ENCODE results near the gene ABTB1. TPM values are rescaled to one million over a fixed set of nuclear protein-coding genes. Genes with fewer than 3 reads are reported as not detected.
A peak's percentile ranks its signal among the peaks of the same experiment; 100 is the strongest.

The ABTB1 gene
- total RNA-seq, 1 donor from 2014 or later: 16.0 TPM

- H3K27me3 ChIP-seq (ENCODE audit: control insufficient read depth, insufficient read depth, low read length): no peaks in the 10 kb centered on the region
- DNase-seq (ENCODE audit: low read depth): no peak
- no peak overlapping the region for H3K4me3 ChIP-seq (ENCODE audit: low read depth, low read length)
- no peak for TF ChIP-seq CTCF (IDR thresholded peaks at IDR 0.05; ENCODE audit: insufficient read depth, low read length, poor library complexity, severe bottlenecking)
- H3K36me3 ChIP-seq (ENCODE audit: control insufficient read depth, insufficient read depth, low read length): no peaks in the 10 kb centered on the region
These were observed 1.8 kb upstream of the ABTB1 start for GRCh38 chr3:127670761-127671522.

- Histone ChIP-seq H3K4me3 (ENCODE audit: low read depth, low read length) (peak overlapping the region; percentile 62), H3K36me3 (ENCODE audit: control insufficient read depth, insufficient read depth, low read length) (peaks cover 2% of the 10 kb centered on the region), H3K27me3 (ENCODE audit: control insufficient read depth, insufficient read depth, low read length) (no peaks in the 10 kb centered on the region)
- no peak for DNase-seq (ENCODE audit: low read depth)
- TF ChIP-seq CTCF (IDR thresholded peaks at IDR 0.05; ENCODE audit: insufficient read depth, low read length, poor library complexity, severe bottlenecking): no peak
These were observed 976 bp upstream of the ABTB1 start for GRCh38 chr3:127671523-127672428.

GRCh38 chr3:127673191-127674100 is 694 bp downstream of the ABTB1 start:
- peak overlapping the region; percentile 91 for H3K4me3 ChIP-seq (ENCODE audit: low read depth, low read length)
- no peaks in the 10 kb centered on the region for H3K27me3 ChIP-seq (ENCODE audit: control insufficient read depth, insufficient read depth, low read length)
- DNase-seq (ENCODE audit: low read depth): no peak
- peaks cover 2% of the 10 kb centered on the region for H3K36me3 ChIP-seq (ENCODE audit: control insufficient read depth, insufficient read depth, low read length)
- no peak for TF ChIP-seq CTCF (IDR thresholded peaks at IDR 0.05; ENCODE audit: insufficient read depth, low read length, poor library complexity, severe bottlenecking)

- Histone ChIP-seq H3K4me3 (ENCODE audit: low read depth, low read length) (no peak overlapping the region), H3K27me3 (ENCODE audit: control insufficient read depth, insufficient read depth, low read length) (no peaks in the 10 kb centered on the region), H3K36me3 (ENCODE audit: control insufficient read depth, insufficient read depth, low read length) (peaks cover 2% of the 10 kb centered on the region)
- DNase-seq (ENCODE audit: low read depth): no peak
- TF ChIP-seq CTCF (IDR thresholded peaks at IDR 0.05; ENCODE audit: insufficient read depth, low read length, poor library complexity, severe bottlenecking): no peak
These were observed 1.5 kb downstream of the ABTB1 start for GRCh38 chr3:127674101-127674721.

- DNase-seq (ENCODE audit: low read depth): no peak
These were observed 2.0 kb downstream of the ABTB1 start for GRCh38 chr3:127674790-127675189.

More at GRCh38 chr3:127674790-127675189, 2.0 kb downstream of the ABTB1 start:
- TF ChIP-seq CTCF (IDR thresholded peaks at IDR 0.05; ENCODE audit: insufficient read depth, low read length, poor library complexity, severe bottlenecking): no peak
- Histone ChIP-seq H3K4me3 (ENCODE audit: low read depth, low read length) (no peak overlapping the region), H3K27me3 (ENCODE audit: control insufficient read depth, insufficient read depth, low read length) (no peaks in the 10 kb centered on the region), H3K36me3 (ENCODE audit: control insufficient read depth, insufficient read depth, low read length) (peaks cover 2% of the 10 kb centered on the region)
